WERI-Rb-1 (cell line): ENCODE results near the gene CALD1.

Experiments used
- DNase-seq: peaks from one replicate; pipeline ENCODE4 v3.0.0-alpha.2; 2020
- H3K27ac ChIP-seq: fragments of 250-450 bp; sonication (Bioruptor Pico); 2 replicates; pipeline ENCODE4 v1.5.1; 2020; ENCODE audit warnings: mild to moderate bottlenecking, moderate library complexity
- H3K27me3 ChIP-seq: fragments of 250-450 bp; sonication (Bioruptor Pico); 2 replicates; pipeline ENCODE4 v1.5.1; 2021; ENCODE audit warnings: mild to moderate bottlenecking, low read depth, moderate library complexity; ENCODE audit not compliant: insufficient read depth, severe bottlenecking
- H3K36me3 ChIP-seq: fragments of 250-450 bp; sonication (Bioruptor Pico); 2 replicates; pipeline ENCODE4 v1.5.1; 2020; ENCODE audit warnings: mild to moderate bottlenecking, moderate library complexity
- H3K4me3 ChIP-seq: 2 replicates; pipeline ENCODE4 v1.5.1; 2011; ENCODE audit warnings: low read depth, mild to moderate bottlenecking, control low read depth, low read length
- H3K9me3 ChIP-seq: fragments of 250-450 bp; sonication (Bioruptor Pico); 2 replicates; pipeline ENCODE4 v1.5.1; 2021; ENCODE audit warnings: mild to moderate bottlenecking, moderate library complexity; ENCODE audit not compliant: severe bottlenecking
- CTCF ChIP-seq: IDR thresholded peaks from 2 replicates; pipeline ENCODE4 v1.5.1; 2011; ENCODE audit warnings: low read depth, mild to moderate bottlenecking, control low read depth, inconsistent platforms, low read length

The CALD1 gene

DNA sequence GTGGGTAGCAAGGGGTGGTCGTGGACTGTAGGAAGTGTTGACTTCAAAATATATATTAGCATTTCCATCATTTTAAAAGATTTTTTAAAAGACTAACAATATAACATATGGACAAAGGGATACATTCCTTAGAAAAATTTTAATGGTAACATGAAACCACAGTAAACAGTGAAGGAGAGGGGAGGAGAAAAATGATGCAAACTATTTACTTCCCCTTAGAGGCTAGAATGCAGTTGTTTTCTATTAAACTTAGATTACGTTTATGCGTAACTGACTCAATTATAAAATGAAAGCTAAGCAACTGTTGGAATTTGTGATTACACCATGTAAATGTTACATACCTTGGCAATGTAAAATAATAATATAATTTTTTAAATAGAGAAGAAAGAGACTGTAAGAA, 41.3 kb downstream of the CALD1 start:
- H3K4me3 ChIP-seq = no peak overlapping the region
- no peak overlapping the region for H3K27ac ChIP-seq
- H3K36me3 ChIP-seq = no peaks in the 10 kb centered on the region
- H3K27me3 ChIP-seq = no peaks in the 10 kb centered on the region
- H3K9me3 ChIP-seq = no peaks in the 10 kb centered on the region
- no peak for TF ChIP-seq CTCF
- DNase-seq = no peak

GRCh38 chr7:134823400-134823799, 44.0 kb downstream of the CALD1 start:
- Histone ChIP-seq H3K4me3 (no peak overlapping the region), H3K36me3 (no peaks in the 10 kb centered on the region), H3K27ac (no peak overlapping the region), H3K9me3 (no peaks in the 10 kb centered on the region), H3K27me3 (no peaks in the 10 kb centered on the region)
- TF ChIP-seq CTCF = no peak
- no peak for DNase-seq

DNA sequence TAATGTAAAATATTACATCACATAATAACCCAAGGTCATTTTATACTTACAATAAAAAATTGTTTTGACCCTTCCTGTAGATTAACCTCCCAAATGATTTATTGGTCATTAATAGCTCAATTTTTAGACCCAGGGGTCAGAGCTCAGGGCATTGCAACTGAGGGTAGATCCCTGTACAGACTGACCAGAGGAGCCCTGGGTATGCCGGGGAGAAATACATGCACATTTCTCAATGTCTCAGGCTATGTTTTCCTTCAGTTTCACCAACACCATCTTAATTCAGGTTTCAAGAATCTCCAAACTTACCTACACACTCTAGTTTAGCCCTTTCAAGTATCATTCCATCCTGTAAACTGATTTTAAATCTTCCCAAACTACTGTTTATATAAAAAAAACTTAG, 46.2 kb downstream of the CALD1 start:
- Histone ChIP-seq H3K4me3 (no peak overlapping the region), H3K27me3 (no peaks in the 10 kb centered on the region), H3K27ac (no peak overlapping the region), H3K36me3 (no peaks in the 10 kb centered on the region), H3K9me3 (no peaks in the 10 kb centered on the region)
- no peak for TF ChIP-seq CTCF
- no peak for DNase-seq

- no peak for TF ChIP-seq CTCF
- Histone ChIP-seq H3K27me3 (no peaks in the 10 kb centered on the region), H3K36me3 (no peaks in the 10 kb centered on the region), H3K4me3 (no peak overlapping the region), H3K9me3 (no peaks in the 10 kb centered on the region), H3K27ac (no peak overlapping the region)
- no peak for DNase-seq
Measured at GRCh38 chr7:134826105-134826504, 46.7 kb downstream of the CALD1 start.

DNA sequence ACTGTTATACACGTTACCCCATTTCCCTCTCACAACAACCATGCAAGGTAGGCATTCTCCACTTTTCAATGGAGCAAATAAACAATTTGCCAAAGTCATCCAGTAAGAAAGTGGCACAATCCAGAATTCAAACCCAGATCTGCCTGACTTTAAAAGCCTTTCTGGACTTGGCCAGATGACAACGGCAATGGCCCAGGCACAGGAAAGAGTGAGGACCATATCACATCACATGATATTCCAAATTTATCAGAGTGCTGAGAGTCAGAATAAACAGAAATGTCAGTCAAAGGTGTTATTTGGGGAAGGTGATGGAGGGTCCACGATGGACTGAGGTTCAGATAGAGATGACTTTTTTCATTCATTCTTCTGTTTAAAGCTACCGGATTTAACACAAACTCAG, 48.0 kb downstream of the CALD1 start:
- no peak overlapping the region for H3K4me3 ChIP-seq
- no peaks in the 10 kb centered on the region for H3K27me3 ChIP-seq
- no peaks in the 10 kb centered on the region for H3K36me3 ChIP-seq
- no peak for TF ChIP-seq CTCF
- H3K27ac ChIP-seq = no peak overlapping the region
- DNase-seq = no peak
- H3K9me3 ChIP-seq = no peaks in the 10 kb centered on the region

DNA sequence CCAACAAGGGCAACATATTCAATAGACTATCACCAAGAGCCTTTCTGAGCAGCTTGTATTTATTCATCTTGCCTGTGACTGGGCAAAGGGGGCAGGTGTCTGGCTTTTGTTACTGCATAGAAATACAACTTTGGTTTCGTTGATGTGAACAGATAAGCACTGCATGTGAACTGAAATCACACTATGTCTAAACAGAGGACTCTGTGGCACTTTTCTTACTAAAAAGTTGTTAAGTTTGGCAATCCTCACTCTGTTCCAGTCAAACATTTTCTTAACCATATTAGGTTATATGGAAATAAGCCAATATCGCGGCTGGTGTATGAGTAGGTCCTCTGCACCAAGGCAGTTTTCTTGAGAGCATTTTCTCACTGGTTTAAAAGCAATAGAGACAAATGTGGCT, 48.5 kb downstream of the CALD1 start:
- DNase-seq = no peak
- no peak overlapping the region for H3K4me3 ChIP-seq
- no peak for TF ChIP-seq CTCF

More for the DNA sequence above, 48.5 kb downstream of the CALD1 start:
- Histone ChIP-seq H3K27me3 (no peaks in the 10 kb centered on the region), H3K9me3 (no peaks in the 10 kb centered on the region), H3K36me3 (no peaks in the 10 kb centered on the region), H3K27ac (no peak overlapping the region)
